HEK293 (cell line): ENCODE results near the gene FAM193B.

Experiments used
- CTCF ChIP-seq: fragments of 450-650 bp; formaldehyde crosslinking; IDR thresholded peaks from 2 replicates; pipeline ENCODE4 v1.5.1; 2016; ENCODE audit warnings: missing biosample characterization, missing genetic modification characterization
- KLF10 ChIP-seq: fragments of 450-650 bp; IDR thresholded peaks from 2 replicates; pipeline ENCODE4 v1.5.1; 2018; ENCODE audit warnings: missing biosample characterization, mild to moderate bottlenecking, missing genetic modification characterization
- KLF9 ChIP-seq: fragments of 450-650 bp; formaldehyde crosslinking; IDR thresholded peaks from 2 replicates; pipeline ENCODE4 v1.5.1; 2016; ENCODE audit warnings: missing biosample characterization, missing genetic modification characterization, low read depth
- MEIS1 ChIP-seq: sonication (generic); formaldehyde crosslinking; IDR thresholded peaks from 2 replicates; pipeline ENCODE4 v1.8.1; 2022; ENCODE audit warnings: missing genetic modification reagents, mild to moderate bottlenecking, borderline replicate concordance
- PATZ1 ChIP-seq: fragments of 450-650 bp; formaldehyde crosslinking; IDR thresholded peaks from 2 replicates; pipeline ENCODE4 v1.5.1; 2016; ENCODE audit warnings: missing biosample characterization, missing genetic modification characterization
- SP3 ChIP-seq: fragments of 450-650 bp; formaldehyde crosslinking; IDR thresholded peaks from 2 replicates; pipeline ENCODE4 v1.5.1; 2016; ENCODE audit warnings: missing biosample characterization, missing genetic modification characterization
- TCF7L2 ChIP-seq: IDR thresholded peaks from 2 replicates; pipeline ENCODE4 v1.6.1; 2011; ENCODE audit warnings: low read depth, mild to moderate bottlenecking, inconsistent platforms, low read length, moderate library complexity, borderline replicate concordance
- ZBTB1 ChIP-seq: fragments of 450-650 bp; formaldehyde crosslinking; IDR thresholded peaks from 2 replicates; pipeline ENCODE4 v1.5.1; 2016; ENCODE audit warnings: missing biosample characterization, missing genetic modification characterization
- ZBTB11 ChIP-seq: fragments of 450-650 bp; formaldehyde crosslinking; conservative IDR thresholded peaks from 2 replicates; pipeline ENCODE4 v1.5.1; 2016; ENCODE audit warnings: low read depth, missing biosample characterization, missing genetic modification characterization
- ZNF121 ChIP-seq: fragments of 450-650 bp; formaldehyde crosslinking; IDR thresholded peaks from 2 replicates; pipeline ENCODE4 v1.5.1; 2016; ENCODE audit warnings: missing biosample characterization, missing genetic modification characterization
- ZNF324 ChIP-seq: fragments of 450-650 bp; formaldehyde crosslinking; IDR thresholded peaks from 2 replicates; pipeline ENCODE4 v1.5.1; 2016; ENCODE audit warnings: missing biosample characterization, missing genetic modification characterization

GRCh38 chr5:177548495-177548894 is 5.9 kb downstream of the FAM193B start:
- TF ChIP-seq PATZ1 (tag by site-specific recombination): no peak
- TF ChIP-seq CTCF (tag by site-specific recombination): no peak
- no peak for TF ChIP-seq ZBTB11
- TF ChIP-seq MEIS1 (CRISPR knock-in tag): no peak
- TF ChIP-seq ZNF121 (tag by site-specific recombination): no peak
- no peak for TF ChIP-seq KLF9
- TF ChIP-seq ZNF324 (tag by site-specific recombination): no peak
- TF ChIP-seq TCF7L2: no peak
- no peak for TF ChIP-seq ZBTB1 (tag by site-specific recombination)
- no peak for TF ChIP-seq KLF10 (tag by site-specific recombination)
- no peak for TF ChIP-seq SP3 (tag by site-specific recombination)
